Activated naive CD4-positive, alpha-beta T cell treated with anti-CD3 and anti-CD28 coated beads, Interleukin-2, amount 10 ng/mL, durations not matched to agents 7 days and 5 days (primary cell): ENCODE results near the gene SLC18B1.

Source experiments
- CTCF ChIA-PET: fragments of 350-600 bp; sonication (Branson Sonifier 250); formaldehyde crosslinking; loops from one replicate; lab custom pipeline; 2021; ENCODE audit warnings: antibody characterized with exemption; lab: Charles Lee
- DNase-seq: peaks from one replicate; pipeline ENCODE4 v3.0.0-alpha.2; 2020
- H3K27ac Mint-ChIP-seq: one replicate; pipeline ENCODE4 v1.8.0; 2021; ENCODE audit warnings: mild to moderate bottlenecking, moderate library complexity, mixed read lengths
- H3K27me3 Mint-ChIP-seq: one replicate; pipeline ENCODE4 v1.8.0; 2021; ENCODE audit warnings: mild to moderate bottlenecking, mixed read lengths
- H3K36me3 Mint-ChIP-seq: one replicate; pipeline ENCODE4 v1.8.0; 2021; ENCODE audit warnings: mixed read lengths
- H3K4me1 Mint-ChIP-seq: one replicate; pipeline ENCODE4 v1.8.0; 2021; ENCODE audit warnings: mixed read lengths
- H3K4me3 Mint-ChIP-seq: one replicate; pipeline ENCODE4 v1.8.0; 2021; ENCODE audit warnings: mild to moderate bottlenecking, moderate library complexity, mixed read lengths
- H3K9me3 Mint-ChIP-seq: one replicate; pipeline ENCODE4 v1.8.0; 2021; ENCODE audit warnings: mixed read lengths

SLC18B1 gene

GRCh38 chr6:132797951-132798868 is at the start of gene SLC18B1:
Gene SLC18B1 (minus strand): TSS chr6:132798637. CDS start chr6:132798456, 181 bp downstream.
- peaks cover 3% of the 10 kb centered on the region for H3K36me3 Mint-ChIP-seq
- H3K4me1 Mint-ChIP-seq: peaks cover 23% of the 10 kb centered on the region
- CTCF ChIA-PET: interaction anchor here (0.7 to 3.0 kb wide), 14 partner anchors 10 to 268 kb away, joined by 3 to 25 read pairs (median 4); partner anchors contain the start of gene RPS12
- no peaks in the 10 kb centered on the region for H3K27me3 Mint-ChIP-seq
- DNase-seq: peak; percentile 68
- no peak within 1 kb of the TSS for H3K4me3 Mint-ChIP-seq
- H3K27ac Mint-ChIP-seq: peak within 1 kb of the TSS; percentile 90
- no peaks in the 10 kb centered on the region for H3K9me3 Mint-ChIP-seq

GRCh38 chr6:132843316-132844035 is 45.0 kb upstream of the SLC18B1 start:
- CTCF ChIA-PET: no interaction called here
- no peak for DNase-seq
- no peaks in the 10 kb centered on the region for H3K4me1 Mint-ChIP-seq
- H3K4me3 Mint-ChIP-seq: no peak overlapping the region
- H3K27ac Mint-ChIP-seq: no peak overlapping the region
- no peaks in the 10 kb centered on the region for H3K36me3 Mint-ChIP-seq
- no peaks in the 10 kb centered on the region for H3K9me3 Mint-ChIP-seq
- H3K27me3 Mint-ChIP-seq: no peaks in the 10 kb centered on the region

GRCh38 chr6:132841966-132842365 is 43.5 kb upstream of the SLC18B1 start:
- DNase-seq: no peak
- Mint-ChIP-seq H3K27ac (no peak overlapping the region), H3K4me3 (no peak overlapping the region), H3K9me3 (no peaks in the 10 kb centered on the region), H3K36me3 (no peaks in the 10 kb centered on the region), H3K4me1 (no peaks in the 10 kb centered on the region), H3K27me3 (peaks cover 3% of the 10 kb centered on the region)
- CTCF ChIA-PET: no interaction called here

GRCh38 chr6:132832891-132833290 is 34.5 kb upstream of the SLC18B1 start:
- Mint-ChIP-seq H3K36me3 (no peaks in the 10 kb centered on the region), H3K27me3 (peaks cover 6% of the 10 kb centered on the region), H3K4me1 (no peaks in the 10 kb centered on the region), H3K27ac (no peak overlapping the region), H3K4me3 (no peak overlapping the region), H3K9me3 (no peaks in the 10 kb centered on the region)
- no peak for DNase-seq
- CTCF ChIA-PET: interaction anchor here (1.0 kb wide), 1 partner anchor 9 kb away, joined by 3 read pairs; no protein-coding TSS in a partner anchor

GRCh38 chr6:132830334-132830751 is 31.9 kb upstream of the SLC18B1 start:
- H3K9me3 Mint-ChIP-seq: no peaks in the 10 kb centered on the region
- H3K27ac Mint-ChIP-seq: no peak overlapping the region
- no peak overlapping the region for H3K4me3 Mint-ChIP-seq
- no peak for DNase-seq
- H3K4me1 Mint-ChIP-seq: no peaks in the 10 kb centered on the region
- H3K27me3 Mint-ChIP-seq: peaks cover 5% of the 10 kb centered on the region
- no peaks in the 10 kb centered on the region for H3K36me3 Mint-ChIP-seq
- CTCF ChIA-PET: interaction anchor here (1.3 to 2.2 kb wide), 2 partner anchors 722 to 1094 kb away, joined by 3 to 8 read pairs; no protein-coding TSS in a partner anchor

- Mint-ChIP-seq H3K27ac (peak overlapping the region; percentile 12), H3K36me3 (peaks cover 41% of the 10 kb centered on the region), H3K4me3 (no peak overlapping the region), H3K27me3 (peaks cover 3% of the 10 kb centered on the region), H3K4me1 (peaks cover 36% of the 10 kb centered on the region), H3K9me3 (no peaks in the 10 kb centered on the region)
- no peak for DNase-seq
- CTCF ChIA-PET: no interaction called here
Observed at GRCh38 chr6:132820629-132821381, 22.4 kb upstream of the SLC18B1 start.

GRCh38 chr6:132819405-132820161 is 21.1 kb upstream of the SLC18B1 start:
- Mint-ChIP-seq H3K4me3 (no peak overlapping the region), H3K4me1 (peaks cover 45% of the 10 kb centered on the region), H3K36me3 (peaks cover 53% of the 10 kb centered on the region)

GRCh38 chr6:132818404-132819359 is 20.2 kb upstream of the SLC18B1 start:
- CTCF ChIA-PET: interaction anchor here (1.2 kb wide), 1 partner anchor 20 kb away, joined by 3 read pairs; the partner anchor contains the start of gene SLC18B1
- no peaks in the 10 kb centered on the region for H3K9me3 Mint-ChIP-seq
- H3K4me1 Mint-ChIP-seq: peaks cover 45% of the 10 kb centered on the region
- H3K27me3 Mint-ChIP-seq: peaks cover 3% of the 10 kb centered on the region
- H3K4me3 Mint-ChIP-seq: no peak overlapping the region
- no peak for DNase-seq
- H3K27ac Mint-ChIP-seq: no peak overlapping the region
- H3K36me3 Mint-ChIP-seq: peaks cover 56% of the 10 kb centered on the region

More at GRCh38 chr6:132819405-132820161, 21.1 kb upstream of the SLC18B1 start:
- DNase-seq: no peak
- H3K27ac Mint-ChIP-seq: peak overlapping the region; percentile 29
- H3K27me3 Mint-ChIP-seq: no peaks in the 10 kb centered on the region
- CTCF ChIA-PET: interaction anchor here (1.2 kb wide), 1 partner anchor 21 kb away, joined by 3 read pairs; the partner anchor contains the start of gene SLC18B1
- no peaks in the 10 kb centered on the region for H3K9me3 Mint-ChIP-seq

- peaks cover 49% of the 10 kb centered on the region for H3K4me1 Mint-ChIP-seq
- peaks cover 56% of the 10 kb centered on the region for H3K36me3 Mint-ChIP-seq
- no peak overlapping the region for H3K4me3 Mint-ChIP-seq
- no peaks in the 10 kb centered on the region for H3K9me3 Mint-ChIP-seq
- CTCF ChIA-PET: interaction anchor here (0.6 kb wide), 2 partner anchors 31 to 287 kb away, joined by 3 read pairs; no protein-coding TSS in a partner anchor
- H3K27me3 Mint-ChIP-seq: peaks cover 3% of the 10 kb centered on the region
- H3K27ac Mint-ChIP-seq: no peak overlapping the region
- DNase-seq: no peak
Observed at GRCh38 chr6:132817554-132818403, 19.3 kb upstream of the SLC18B1 start.

GRCh38 chr6:132816660-132817059 is 18.2 kb upstream of the SLC18B1 start:
- CTCF ChIA-PET: no interaction called here
- Mint-ChIP-seq H3K27me3 (peaks cover 3% of the 10 kb centered on the region), H3K4me1 (peaks cover 58% of the 10 kb centered on the region), H3K9me3 (no peaks in the 10 kb centered on the region), H3K36me3 (peaks cover 56% of the 10 kb centered on the region), H3K27ac (peak overlapping the region; percentile 67), H3K4me3 (peak overlapping the region; percentile 96)
- DNase-seq: no peak

- Mint-ChIP-seq H3K4me3 (peak overlapping the region; percentile 96), H3K27me3 (peaks cover 3% of the 10 kb centered on the region), H3K36me3 (peaks cover 55% of the 10 kb centered on the region), H3K27ac (peak overlapping the region; percentile 100), H3K4me1 (peaks cover 55% of the 10 kb centered on the region), H3K9me3 (no peaks in the 10 kb centered on the region)
- CTCF ChIA-PET: interaction anchor here (1.5 kb wide), 1 partner anchor 17 kb away, joined by 4 read pairs; the partner anchor contains the start of gene SLC18B1
- peak; percentile 45 for DNase-seq
Observed at GRCh38 chr6:132814716-132815570, 16.5 kb upstream of the SLC18B1 start.
